Coronary artery (tissue), 2 donors: ENCODE results near the gene TKTL1.

Experiments used
- DNase-seq: peaks from one replicate; pipeline ENCODE4 v3.0.0-alpha.2; 2017; ENCODE audit warnings: low spot score
- H3K27ac ChIP-seq, 2 donors: fragments of 200-600 bp; sonication (generic); one replicate each; pipeline ENCODE4 v1.5.1; 2016 to 2019
- H3K4me3 ChIP-seq: fragments of 200-600 bp; sonication (generic); 2 replicates; pipeline ENCODE4 v1.5.1; 2016; ENCODE audit warnings: mild to moderate bottlenecking, moderate library complexity
- TF ChIP-seq, protein P1 (sequence below): fragments of 200-600 bp; sonication (generic); IDR thresholded peaks from one replicate; pipeline ENCODE4 v1.5.1; 2019; ENCODE audit warnings: antibody characterized with exemption

TKTL1 gene

DNA sequence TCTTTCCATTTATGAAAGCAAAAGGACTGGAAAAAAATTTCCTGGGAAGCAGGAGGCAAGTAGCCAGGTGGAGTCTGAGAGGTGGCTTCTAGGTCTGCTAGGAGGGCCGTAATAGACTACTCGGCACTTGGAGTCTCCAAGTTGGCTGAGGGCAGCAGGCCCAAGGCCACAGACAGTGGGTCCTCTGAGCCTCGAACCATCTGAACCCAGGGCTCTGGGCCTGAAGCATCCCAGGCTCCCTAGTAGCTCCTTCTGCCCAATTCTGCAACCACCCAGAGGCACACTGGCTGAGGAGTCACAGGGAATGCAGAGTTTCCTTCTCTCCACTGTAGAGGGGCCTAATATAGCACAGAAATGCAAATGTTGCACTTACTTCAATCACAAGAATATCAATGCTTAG lies 19.8 kb downstream of the TKTL1 start:
- no peak for DNase-seq
- no peak overlapping the region for H3K4me3 ChIP-seq
- TF ChIP-seq, protein P1, sequence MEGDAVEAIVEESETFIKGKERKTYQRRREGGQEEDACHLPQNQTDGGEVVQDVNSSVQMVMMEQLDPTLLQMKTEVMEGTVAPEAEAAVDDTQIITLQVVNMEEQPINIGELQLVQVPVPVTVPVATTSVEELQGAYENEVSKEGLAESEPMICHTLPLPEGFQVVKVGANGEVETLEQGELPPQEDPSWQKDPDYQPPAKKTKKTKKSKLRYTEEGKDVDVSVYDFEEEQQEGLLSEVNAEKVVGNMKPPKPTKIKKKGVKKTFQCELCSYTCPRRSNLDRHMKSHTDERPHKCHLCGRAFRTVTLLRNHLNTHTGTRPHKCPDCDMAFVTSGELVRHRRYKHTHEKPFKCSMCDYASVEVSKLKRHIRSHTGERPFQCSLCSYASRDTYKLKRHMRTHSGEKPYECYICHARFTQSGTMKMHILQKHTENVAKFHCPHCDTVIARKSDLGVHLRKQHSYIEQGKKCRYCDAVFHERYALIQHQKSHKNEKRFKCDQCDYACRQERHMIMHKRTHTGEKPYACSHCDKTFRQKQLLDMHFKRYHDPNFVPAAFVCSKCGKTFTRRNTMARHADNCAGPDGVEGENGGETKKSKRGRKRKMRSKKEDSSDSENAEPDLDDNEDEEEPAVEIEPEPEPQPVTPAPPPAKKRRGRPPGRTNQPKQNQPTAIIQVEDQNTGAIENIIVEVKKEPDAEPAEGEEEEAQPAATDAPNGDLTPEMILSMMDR: no peak
- H3K27ac ChIP-seq: no peak overlapping the region

DNA sequence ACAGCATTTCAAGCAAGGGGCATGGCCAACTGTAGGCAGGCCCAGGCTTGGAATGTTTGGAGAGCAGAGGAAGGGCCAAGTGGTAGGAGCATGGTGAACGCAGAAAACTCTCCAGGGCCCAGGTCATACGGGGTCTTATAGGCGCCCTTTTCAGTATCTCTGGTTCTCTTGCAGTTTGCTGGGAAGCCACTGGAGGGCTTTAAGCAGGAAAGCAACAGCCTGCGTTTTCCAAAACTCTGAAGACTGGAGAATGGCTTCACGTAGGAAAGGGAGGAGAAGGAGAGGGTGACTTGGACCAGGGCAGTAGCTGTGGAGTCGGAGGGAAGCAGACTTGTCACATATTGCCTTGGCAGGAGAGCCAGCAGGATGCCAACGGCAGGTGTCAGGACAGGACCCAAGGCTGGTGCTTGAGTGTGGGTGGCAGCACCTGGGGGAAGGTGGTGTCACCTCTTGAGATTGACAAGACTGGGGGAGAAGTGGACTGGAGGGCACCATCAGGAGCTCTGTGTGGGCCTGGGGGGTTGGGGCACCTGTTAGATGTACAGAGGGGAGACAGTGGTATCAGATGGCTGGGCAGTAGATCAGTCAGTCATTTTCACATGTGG lies 21.9 kb downstream of the TKTL1 start:
- Histone ChIP-seq H3K4me3 (no peak overlapping the region), H3K27ac (no peak overlapping the region)
- DNase-seq: no peak
- TF ChIP-seq, protein P1: no peak

DNA sequence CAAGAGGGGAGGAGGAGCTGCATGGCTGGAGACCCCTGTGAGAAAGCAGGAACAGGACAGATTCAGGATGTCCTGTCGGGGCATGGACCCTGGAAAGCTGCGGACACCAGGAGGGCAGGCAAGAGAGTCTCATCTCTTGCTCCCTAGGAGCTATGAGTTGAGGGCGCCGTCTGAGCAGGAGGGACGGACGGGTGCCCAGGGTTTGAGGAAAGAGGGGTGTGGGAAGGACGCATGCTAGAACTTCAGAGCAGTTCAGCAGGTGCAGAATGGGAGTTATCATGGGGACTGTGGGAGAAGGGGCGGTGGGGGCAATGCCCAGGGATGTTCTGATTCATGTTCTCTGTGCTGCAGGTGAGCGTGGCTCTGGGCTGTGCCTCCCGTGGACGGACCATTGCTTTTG lies 24.8 kb downstream of the TKTL1 start:
- no peak for DNase-seq
- TF ChIP-seq, protein P1: no peak
- no peak overlapping the region for H3K4me3 ChIP-seq
- H3K27ac ChIP-seq: no peak overlapping the region

GRCh38 chrX:154321152-154321551 lies 25.6 kb downstream of the TKTL1 start:
- H3K27ac ChIP-seq: no peak overlapping the region
- no peak for DNase-seq
- TF ChIP-seq, protein P1: no peak
- H3K4me3 ChIP-seq: no peak overlapping the region

- no peak for DNase-seq
- Histone ChIP-seq H3K4me3 (no peak overlapping the region), H3K27ac (no peak overlapping the region)
- TF ChIP-seq, protein P1: no peak
Observed at GRCh38 chrX:154321594-154321993, 26.0 kb downstream of the TKTL1 start.

DNA sequence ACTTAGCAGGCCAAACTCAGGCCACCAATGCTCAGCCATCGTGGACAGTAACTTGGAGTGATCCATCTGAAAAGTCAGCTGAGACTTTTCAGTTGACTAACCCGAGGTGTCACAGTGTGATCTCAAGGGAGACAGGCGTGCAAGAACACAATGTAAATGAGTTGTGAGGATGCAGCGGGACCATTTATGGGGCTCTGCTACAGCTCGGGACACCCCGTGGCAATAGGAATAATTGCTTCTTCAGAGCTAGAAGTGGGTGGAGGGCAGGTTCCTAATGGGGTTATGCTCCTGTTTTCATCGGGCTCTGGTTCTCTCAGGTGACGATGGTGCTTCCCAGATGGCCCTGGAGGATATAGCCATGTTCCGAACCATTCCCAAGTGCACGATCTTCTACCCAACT lies 27.3 kb downstream of the TKTL1 start:
- Histone ChIP-seq H3K4me3 (no peak overlapping the region), H3K27ac (no peak overlapping the region)
- TF ChIP-seq, protein P1: no peak
- no peak for DNase-seq

DNA sequence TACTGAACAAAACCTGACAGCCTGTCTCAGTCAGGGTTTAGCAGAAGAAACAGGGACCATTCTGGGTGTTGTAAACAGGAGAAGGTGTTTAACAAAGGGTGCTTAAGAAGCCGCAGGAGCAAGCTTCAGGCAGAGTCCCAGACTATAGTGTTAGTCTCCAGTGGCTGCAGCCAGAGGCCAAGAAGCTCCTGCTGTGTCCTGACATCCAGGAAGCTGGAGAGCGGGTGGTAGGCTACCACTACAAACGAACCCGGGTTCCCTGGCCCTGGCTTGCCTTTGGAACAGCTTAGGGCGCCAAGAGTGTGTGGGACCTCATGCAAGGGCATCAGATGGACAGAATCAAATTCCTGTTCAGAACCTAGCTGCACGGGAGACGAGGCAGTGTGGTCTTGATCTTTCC lies 27.9 kb downstream of the TKTL1 start:
- Histone ChIP-seq H3K27ac (no peak overlapping the region), H3K4me3 (no peak overlapping the region)
- DNase-seq: no peak
- TF ChIP-seq, protein P1: no peak
